WTC11 (cell line): ENCODE data around the gene FYN. TPM values are rescaled to one million over a fixed set of nuclear protein-coding genes. Genes with fewer than 3 reads are reported as not detected.

Source experiments
- ATAC-seq: fragments of 200-7000 bp; cut with Tn5 transposase; 2 replicates; pipeline ENCODE4 v1.10.0; 2021; ENCODE audit warnings: mild to moderate bottlenecking, moderate library complexity
- CTCF ChIA-PET: fragments of 300-600 bp; sonication (Branson Sonifier 250); formaldehyde crosslinking; loops from one replicate; lab custom pipeline; 2021; ENCODE audit warnings: antibody characterized with exemption; lab: Charles Lee
- POLR2A ChIA-PET: fragments of 350-600 bp; sonication (Branson Sonifier 250); formaldehyde crosslinking; loops from one replicate; lab custom pipeline; 2021; ENCODE audit warnings: antibody characterized with exemption; lab: Charles Lee
- DNase-seq: peaks from one replicate; pipeline ENCODE4 v3.0.0; 2021; ENCODE audit warnings: low spot score
- H3K27ac Mint-ChIP-seq: 2 replicates; pipeline ENCODE4 v1.8.0; 2021; ENCODE audit warnings: mixed read lengths
- H3K27me3 Mint-ChIP-seq: 2 replicates; pipeline ENCODE4 v1.8.0; 2021; ENCODE audit warnings: low read depth, mild to moderate bottlenecking, moderate library complexity, mixed read lengths
- H3K36me3 Mint-ChIP-seq: 2 replicates; pipeline ENCODE4 v1.8.0; 2021; ENCODE audit warnings: mixed read lengths
- H3K4me1 Mint-ChIP-seq: 2 replicates; pipeline ENCODE4 v1.8.0; 2022; ENCODE audit warnings: mixed read lengths
- H3K4me3 Mint-ChIP-seq: 2 replicates; pipeline ENCODE4 v1.8.0; 2021; ENCODE audit warnings: mild to moderate bottlenecking, moderate library complexity, mixed read lengths
- H3K9me3 Mint-ChIP-seq: 2 replicates; pipeline ENCODE4 v1.8.0; 2021; ENCODE audit warnings: mixed read lengths
- ARID4B ChIP-seq: sonication (generic); formaldehyde crosslinking; IDR thresholded peaks from 2 replicates; pipeline ENCODE4 v1.8.0; 2023; ENCODE audit warnings: missing genetic modification reagents, mild to moderate bottlenecking, borderline replicate concordance
- GTF2I ChIP-seq: fragments of 250-450 bp; sonication (Bioruptor Pico); conservative IDR thresholded peaks from 2 replicates; pipeline ENCODE4 v1.4.0; 2021; ENCODE audit warnings: mild to moderate bottlenecking
- HMGA2 ChIP-seq: fragments of 250-450 bp; sonication (Bioruptor Pico); IDR thresholded peaks from 2 replicates; pipeline ENCODE4 v1.4.0; 2021; ENCODE audit warnings: mild to moderate bottlenecking, moderate library complexity
- IRF2 ChIP-seq: sonication (generic); formaldehyde crosslinking; IDR thresholded peaks from 2 replicates; pipeline ENCODE4 v1.8.0; 2022; ENCODE audit warnings: low read depth, missing genetic modification reagents, borderline replicate concordance
- MYBL2 ChIP-seq: sonication (generic); formaldehyde crosslinking; IDR thresholded peaks from 2 replicates; pipeline ENCODE4 v1.8.1; 2023; ENCODE audit warnings: mild to moderate bottlenecking, moderate library complexity, missing genetic modification reagents
- NFYB ChIP-seq: sonication (generic); formaldehyde crosslinking; conservative IDR thresholded peaks from 2 replicates; pipeline ENCODE4 v1.8.0; 2022; ENCODE audit warnings: low read depth, missing genetic modification reagents
- PRRX2 ChIP-seq: fragments of 250-450 bp; sonication (Bioruptor Pico); IDR thresholded peaks from 2 replicates; pipeline ENCODE4 v1.8.0; 2021; ENCODE audit warnings: mild to moderate bottlenecking
- SMAD3 ChIP-seq: sonication (generic); formaldehyde crosslinking; IDR thresholded peaks from 2 replicates; pipeline ENCODE4 v1.8.0; 2022; ENCODE audit warnings: missing genetic modification reagents, mild to moderate bottlenecking, borderline replicate concordance
- SOX15 ChIP-seq: fragments of 250-450 bp; sonication (Bioruptor Pico); IDR thresholded peaks from 2 replicates; pipeline ENCODE4 v1.9.0; 2021; ENCODE audit warnings: mild to moderate bottlenecking
- SP1 ChIP-seq: sonication (generic); formaldehyde crosslinking; conservative IDR thresholded peaks from 2 replicates; pipeline ENCODE4 v1.8.1; 2022; ENCODE audit warnings: missing genetic modification reagents
- TEAD4 ChIP-seq: sonication (generic); formaldehyde crosslinking; IDR thresholded peaks from 2 replicates; pipeline ENCODE4 v1.8.0; 2022; ENCODE audit warnings: mild to moderate bottlenecking, missing genetic modification reagents
- TP53 ChIP-seq: sonication (generic); formaldehyde crosslinking; IDR thresholded peaks from 2 replicates; pipeline ENCODE4 v1.8.1; 2023; ENCODE audit warnings: mild to moderate bottlenecking, missing genetic modification reagents
- ZMAT4 ChIP-seq: fragments of 250-450 bp; sonication (Bioruptor Pico); IDR thresholded peaks from 2 replicates; pipeline ENCODE4 v1.9.0; 2021; ENCODE audit warnings: mild to moderate bottlenecking
- ZNF138 ChIP-seq: sonication (generic); formaldehyde crosslinking; conservative IDR thresholded peaks from 2 replicates; pipeline ENCODE4 v1.8.1; 2022; ENCODE audit warnings: mild to moderate bottlenecking, moderate library complexity, missing genetic modification reagents
- ZNF232 ChIP-seq: sonication (generic); formaldehyde crosslinking; IDR thresholded peaks from 2 replicates; pipeline ENCODE4 v1.8.0; 2022; ENCODE audit warnings: mild to moderate bottlenecking, missing genetic modification reagents
- ZNF512 ChIP-seq: sonication (generic); formaldehyde crosslinking; IDR thresholded peaks from 2 replicates; pipeline ENCODE4 v1.8.1; 2022; ENCODE audit warnings: missing genetic modification reagents, borderline replicate concordance
- total RNA-seq: library from RNA; stranded (reverse); gene quantifications from 3 replicates; pipeline ENCODE4 v1.2.3, GENCODE V29; 2021
- TF ChIP-seq, protein P1 (sequence below): fragments of 250-450 bp; sonication (Bioruptor Pico); IDR thresholded peaks from 2 replicates; pipeline ENCODE4 v1.9.0; 2021; ENCODE audit warnings: moderate library complexity, mild to moderate bottlenecking, inconsistent platforms, borderline replicate concordance
- TF ChIP-seq, protein P2 (sequence below): sonication (generic); formaldehyde crosslinking; IDR thresholded peaks from 2 replicates; pipeline ENCODE4 v1.8.1; 2023; ENCODE audit warnings: mild to moderate bottlenecking, missing genetic modification reagents, moderate library complexity
- TF ChIP-seq, protein P3 (sequence below): sonication (generic); formaldehyde crosslinking; IDR thresholded peaks from 2 replicates; pipeline ENCODE4 v1.8.1; 2022; ENCODE audit warnings: low read depth, mild to moderate bottlenecking, moderate library complexity, missing genetic modification reagents, borderline replicate concordance

Gene FYN
- total RNA-seq, 1 experiment from 2014 or later: 63.9 TPM

- Mint-ChIP-seq H3K27me3 (no peaks in the 10 kb centered on the region), H3K36me3 (peaks cover 6% of the 10 kb centered on the region; the same call in 1 of the 2 replicates)
- DNase-seq: no peak
- TF ChIP-seq SP1 (no peak), ZNF232 (CRISPR knock-in tag) (no peak), ZNF138 (no peak), ZNF512 (CRISPR knock-in tag) (no peak), MYBL2 (CRISPR knock-in tag) (no peak), SOX15 (CRISPR knock-in tag) (no peak), NFYB (CRISPR knock-in tag) (no peak)
- TF ChIP-seq, protein P1, sequence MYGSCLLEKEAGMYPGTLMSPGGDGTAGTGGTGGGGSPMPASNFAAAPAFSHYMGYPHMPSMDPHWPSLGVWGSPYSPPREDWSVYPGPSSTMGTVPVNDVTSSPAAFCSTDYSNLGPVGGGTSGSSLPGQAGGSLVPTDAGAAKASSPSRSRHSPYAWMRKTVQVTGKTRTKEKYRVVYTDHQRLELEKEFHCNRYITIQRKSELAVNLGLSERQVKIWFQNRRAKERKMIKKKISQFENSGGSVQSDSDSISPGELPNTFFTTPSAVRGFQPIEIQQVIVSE: no peak
- TF ChIP-seq, protein P2, sequence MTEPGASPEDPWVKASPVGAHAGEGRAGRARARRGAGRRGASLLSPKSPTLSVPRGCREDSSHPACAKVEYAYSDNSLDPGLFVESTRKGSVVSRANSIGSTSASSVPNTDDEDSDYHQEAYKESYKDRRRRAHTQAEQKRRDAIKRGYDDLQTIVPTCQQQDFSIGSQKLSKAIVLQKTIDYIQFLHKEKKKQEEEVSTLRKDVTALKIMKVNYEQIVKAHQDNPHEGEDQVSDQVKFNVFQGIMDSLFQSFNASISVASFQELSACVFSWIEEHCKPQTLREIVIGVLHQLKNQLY (CRISPR knock-in tag): no peak
- TF ChIP-seq, all 79 proteins: peak for 0
- POLR2A ChIA-PET: interaction anchor here (0.5 to 0.6 kb wide), 2 partner anchors 45 to 531 kb away, joined by 3 to 5 read pairs; no protein-coding TSS in a partner anchor
- no peak for ATAC-seq
- H3K4me1 Mint-ChIP-seq: peaks cover 20% of the 10 kb centered on the region
- CTCF ChIA-PET: interaction anchor here (1.0 to 1.6 kb wide), 4 partner anchors 17 to 358 kb away, joined by 3 to 4 read pairs (median 3); no protein-coding TSS in a partner anchor
- H3K9me3 Mint-ChIP-seq: no peaks in the 10 kb centered on the region
- H3K27ac Mint-ChIP-seq: peak overlapping the region; percentile 70; the same call in 1 of the 2 replicates
- no peak overlapping the region for H3K4me3 Mint-ChIP-seq
These were observed 187.7 kb downstream of the FYN start for GRCh38 chr6:111685526-111685925.

DNA sequence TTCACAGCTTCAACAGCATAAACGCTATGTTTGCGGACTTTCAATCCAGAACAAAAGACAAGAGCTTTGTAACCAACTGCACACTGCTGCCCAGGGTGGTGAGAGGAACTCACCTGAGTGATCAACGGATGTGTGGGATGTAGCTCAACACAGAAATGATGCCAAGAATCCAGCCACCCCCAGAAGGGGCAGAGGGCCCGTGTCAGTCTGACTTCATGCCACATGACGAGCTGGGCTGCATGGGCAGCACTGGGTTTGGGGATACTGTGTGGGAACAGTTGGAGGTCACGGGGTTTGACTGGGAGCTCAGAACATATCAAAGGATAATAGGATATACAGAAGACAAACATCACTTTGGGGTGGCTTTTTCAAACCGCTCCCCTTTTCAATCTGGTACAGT, 188.2 kb downstream of the FYN start:
- ATAC-seq (no peak), DNase-seq (no peak)
- Mint-ChIP-seq H3K27ac (no peak overlapping the region), H3K4me3 (no peak overlapping the region), H3K27me3 (no peaks in the 10 kb centered on the region), H3K9me3 (no peaks in the 10 kb centered on the region), H3K4me1 (peaks cover 20% of the 10 kb centered on the region), H3K36me3 (peaks cover 6% of the 10 kb centered on the region; the same call in 1 of the 2 replicates)
- TF ChIP-seq ARID4B (CRISPR knock-in tag): no peak
- no peak for TF ChIP-seq TEAD4 (CRISPR knock-in tag)
- TF ChIP-seq SMAD3 (CRISPR knock-in tag): no peak
- no peak for TF ChIP-seq HMGA2 (CRISPR knock-in tag)
- no peak for TF ChIP-seq TP53 (CRISPR knock-in tag)
- TF ChIP-seq, protein P3, sequence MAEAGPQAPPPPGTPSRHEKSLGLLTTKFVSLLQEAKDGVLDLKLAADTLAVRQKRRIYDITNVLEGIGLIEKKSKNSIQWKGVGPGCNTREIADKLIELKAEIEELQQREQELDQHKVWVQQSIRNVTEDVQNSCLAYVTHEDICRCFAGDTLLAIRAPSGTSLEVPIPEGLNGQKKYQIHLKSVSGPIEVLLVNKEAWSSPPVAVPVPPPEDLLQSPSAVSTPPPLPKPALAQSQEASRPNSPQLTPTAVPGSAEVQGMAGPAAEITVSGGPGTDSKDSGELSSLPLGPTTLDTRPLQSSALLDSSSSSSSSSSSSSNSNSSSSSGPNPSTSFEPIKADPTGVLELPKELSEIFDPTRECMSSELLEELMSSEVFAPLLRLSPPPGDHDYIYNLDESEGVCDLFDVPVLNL (CRISPR knock-in tag): no peak
- TF ChIP-seq GTF2I (CRISPR knock-in tag): no peak
- no peak for TF ChIP-seq PRRX2 (CRISPR knock-in tag)
- TF ChIP-seq IRF2 (CRISPR knock-in tag): no peak
- no peak for TF ChIP-seq ZMAT4
- POLR2A ChIA-PET: no interaction called here
- CTCF ChIA-PET: interaction anchor here (1.6 kb wide), 1 partner anchor 18 kb away, joined by 4 read pairs; no protein-coding TSS in a partner anchor
